Renal cortical epithelial cell (primary cell): ENCODE results near the gene RELL1. TPM values are rescaled to one million over a fixed set of nuclear protein-coding genes. Genes with fewer than 3 reads are reported as not detected.

Experiments used
- DNase-seq: peaks from one replicate; pipeline ENCODE4 v3.0.0-alpha.2; 2011; ENCODE audit warnings: low read depth
- total RNA-seq: library from RNA; depleted of rRNA; stranded (reverse); fragments of >200 nt; gene quantifications from 2 replicates; pipeline ENCODE4 v1.2.3, GENCODE V29; 2014

RELL1 gene
- total RNA-seq, result 71.7 and 171 TPM in 2 replicates

GRCh38 chr4:37686373-37687193 is at the start of gene RELL1:
TSS of gene RELL1 (minus strand) at chr4:37686376. CDS start at chr4:37686287, 89 bp downstream.
- DNase-seq, result peak; percentile 97

GRCh38 chr4:37735578-37735977 is 49.4 kb upstream of the RELL1 start:
- DNase-seq, result no peak

GRCh38 chr4:37734989-37735388 is 48.8 kb upstream of the RELL1 start:
- DNase-seq, result no peak

GRCh38 chr4:37733240-37733867 is 47.2 kb upstream of the RELL1 start:
- DNase-seq, result no peak

GRCh38 chr4:37732526-37733186 is 46.5 kb upstream of the RELL1 start:
- DNase-seq, result no peak

- DNase-seq, result no peak
Measured at GRCh38 chr4:37729649-37730004, 43.5 kb upstream of the RELL1 start.

GRCh38 chr4:37728064-37728463 is 41.9 kb upstream of the RELL1 start:
- DNase-seq, result peak; percentile 22

GRCh38 chr4:37727635-37728034 is 41.5 kb upstream of the RELL1 start:
- no peak for DNase-seq

GRCh38 chr4:37726666-37727065 is 40.5 kb upstream of the RELL1 start:
- DNase-seq, result no peak

GRCh38 chr4:37725718-37726117 is 39.5 kb upstream of the RELL1 start:
- no peak for DNase-seq

- DNase-seq, result no peak
Measured at GRCh38 chr4:37723067-37723466, 36.9 kb upstream of the RELL1 start.

GRCh38 chr4:37721995-37722638 is 35.9 kb upstream of the RELL1 start:
- DNase-seq, result no peak

GRCh38 chr4:37719021-37719420 is 32.8 kb upstream of the RELL1 start:
- no peak for DNase-seq

- DNase-seq, result peak; percentile 56
Measured at GRCh38 chr4:37717576-37717975, 31.4 kb upstream of the RELL1 start.

GRCh38 chr4:37715889-37716402 is 29.8 kb upstream of the RELL1 start:
- DNase-seq, result peak; percentile 60

GRCh38 chr4:37710491-37710890 is 24.3 kb upstream of the RELL1 start:
- DNase-seq, result no peak

GRCh38 chr4:37706032-37706431 is 19.9 kb upstream of the RELL1 start:
- DNase-seq, result no peak

GRCh38 chr4:37705571-37705970 is 19.4 kb upstream of the RELL1 start:
- DNase-seq, result no peak

GRCh38 chr4:37699868-37700481 is 13.8 kb upstream of the RELL1 start:
- no peak for DNase-seq

GRCh38 chr4:37697566-37697965 is 11.4 kb upstream of the RELL1 start:
- no peak for DNase-seq

GRCh38 chr4:37693450-37694190 is 7.4 kb upstream of the RELL1 start:
- peak; percentile 75 for DNase-seq
